Measurements from ENCODE around the gene NAA25. TPM values are rescaled to one million over a fixed set of nuclear protein-coding genes. Genes with fewer than 3 reads are reported as not detected.
A peak's percentile ranks its signal among the peaks of the same experiment; 100 is the strongest.

Gene NAA25
- total RNA-seq, 1 experiment from 2014 or later = 70.5 TPM

DNA sequence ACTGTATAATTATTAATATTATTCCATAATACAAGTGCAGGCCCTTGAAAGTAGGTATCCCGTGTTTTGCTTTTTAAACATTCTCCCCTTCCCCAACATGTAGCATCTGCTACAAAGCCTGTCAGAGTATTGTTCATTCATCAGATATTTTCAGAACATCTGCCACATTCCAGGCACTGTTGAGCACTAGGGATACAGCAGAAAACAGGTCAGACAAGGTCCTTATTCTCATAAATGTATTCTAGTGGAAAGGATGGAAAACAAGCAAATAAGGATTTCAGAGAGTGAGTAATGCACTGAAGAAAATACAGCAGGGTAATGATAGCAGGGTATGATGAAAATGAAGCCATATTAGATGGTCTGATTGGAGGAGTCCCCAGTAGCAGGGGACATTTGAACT is 91.5 kb downstream of the NAA25 start:
- CTCF ChIA-PET = no interaction called here
- Histone ChIP-seq H3K27ac (ENCODE audit: low read depth, low read length, poor library complexity, severe bottlenecking) (no peak overlapping the region), H3K9me3 (ENCODE audit: low read depth, low read length, poor library complexity, severe bottlenecking) (no peaks in the 10 kb centered on the region), H3K4me1 (ENCODE audit: insufficient read depth, low read length, poor library complexity, severe bottlenecking) (peaks cover 19% of the 10 kb centered on the region), H3K27me3 (replicated peaks; ENCODE audit: insufficient read depth, low read depth, low read length, poor library complexity) (no peaks in the 10 kb centered on the region), H3K4me3 (ENCODE audit: low read depth, low read length, poor library complexity, severe bottlenecking) (no peak overlapping the region), H3K36me3 (ENCODE audit: insufficient read depth, low read length, poor library complexity, severe bottlenecking) (peaks cover 33% of the 10 kb centered on the region)
- intact Hi-C loops (cut with micrococcal nuclease; ENCODE audit: unreplicated experiment) = loop anchor here (10.0 kb wide), 1 partner anchor 368 kb away; the partner anchor contains the start of gene HECTD4
- POLR2A ChIA-PET (ENCODE audit: low non-redundant PET) = no interaction called here
- DNase-seq (ENCODE audit: low spot score) = no peak
- no TSS peak for BruUV-seq (replicated peaks)
- TF ChIP-seq CTCF (conservative IDR thresholded peaks at IDR 0.05; ENCODE audit: low read depth, low read length) (no peak), EZH2 (IDR thresholded peaks at IDR 0.05; ENCODE audit: borderline replicate concordance, low read depth, low read length, poor library complexity, severe bottlenecking) (no peak)

- no peak overlapping the region for H3K4me3 ChIP-seq (ENCODE audit: low read depth, low read length, poor library complexity, severe bottlenecking)
- no peaks in the 10 kb centered on the region for H3K9me3 ChIP-seq (ENCODE audit: low read depth, low read length, poor library complexity, severe bottlenecking)
- H3K27me3 ChIP-seq (replicated peaks; ENCODE audit: insufficient read depth, low read depth, low read length, poor library complexity) = no peaks in the 10 kb centered on the region
- intact Hi-C loops (cut with micrococcal nuclease; ENCODE audit: unreplicated experiment) = loop anchor here (10.0 kb wide), 1 partner anchor 369 kb away; the partner anchor contains the start of gene HECTD4
- H3K4me1 ChIP-seq (ENCODE audit: insufficient read depth, low read length, poor library complexity, severe bottlenecking) = peaks cover 27% of the 10 kb centered on the region
- TF ChIP-seq CTCF (conservative IDR thresholded peaks at IDR 0.05; ENCODE audit: low read depth, low read length) (no peak), EZH2 (IDR thresholded peaks at IDR 0.05; ENCODE audit: borderline replicate concordance, low read depth, low read length, poor library complexity, severe bottlenecking) (no peak)
- ChIA-PET CTCF (no interaction called here), POLR2A (ENCODE audit: low non-redundant PET) (interaction anchor here (0.7 kb wide), 1 partner anchor 600 kb away, joined by 3 read pairs; no protein-coding TSS in a partner anchor)
- DNase-seq (ENCODE audit: low spot score) = no peak
- BruUV-seq (replicated peaks) = no TSS peak
- no peak overlapping the region for H3K27ac ChIP-seq (ENCODE audit: low read depth, low read length, poor library complexity, severe bottlenecking)
- peaks cover 28% of the 10 kb centered on the region for H3K36me3 ChIP-seq (ENCODE audit: insufficient read depth, low read length, poor library complexity, severe bottlenecking)
Measured at GRCh38 chr12:112015938-112016337, 92.6 kb downstream of the NAA25 start.

DNA sequence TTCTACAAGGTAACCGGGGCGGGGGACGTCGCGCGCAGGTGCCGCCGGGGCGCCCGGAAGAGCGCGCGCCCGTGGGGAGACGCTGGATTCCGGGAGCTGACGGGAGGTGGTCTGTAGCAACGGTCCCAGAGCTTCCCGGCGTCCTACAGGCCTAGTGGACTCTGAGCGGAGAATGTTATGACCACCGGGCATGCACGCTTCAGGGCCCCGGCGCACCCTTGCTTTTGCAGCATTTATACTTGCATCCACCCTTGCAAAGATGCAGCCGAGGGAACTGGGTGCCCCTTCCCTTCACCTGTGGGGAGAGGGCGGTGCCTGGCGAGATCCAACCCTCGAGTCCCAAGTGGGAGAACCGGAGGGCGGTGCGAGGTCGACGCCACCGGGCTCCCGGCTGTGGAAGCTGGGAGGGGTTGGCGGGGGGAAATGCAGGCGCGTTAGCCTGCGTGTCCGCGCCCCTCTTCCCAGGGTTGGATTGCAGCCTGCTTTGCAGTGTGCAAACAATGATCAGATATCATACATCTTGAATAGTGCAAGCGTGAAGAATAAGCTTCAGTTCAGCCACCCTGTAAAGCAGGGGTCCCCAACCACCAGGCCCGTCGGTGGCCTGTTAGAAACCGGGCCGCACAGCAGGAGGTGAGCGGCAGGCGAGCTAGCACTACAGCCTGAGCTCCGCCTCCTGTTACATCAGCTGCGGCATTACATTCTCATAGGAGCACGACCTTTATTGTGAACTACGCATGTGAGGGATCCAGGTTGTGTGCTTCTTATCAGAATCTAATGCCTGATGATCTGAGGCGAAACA is 94.8 kb downstream of the NAA25 start:
- POLR2A ChIA-PET (ENCODE audit: low non-redundant PET) = interaction anchor here (0.6 to 1.0 kb wide), 4 partner anchors 8 to 69 kb away, joined by 3 to 10 read pairs (median 5); no protein-coding TSS in a partner anchor
- intact Hi-C loops (cut with micrococcal nuclease; ENCODE audit: unreplicated experiment) = loop anchor here (1.0 to 10.0 kb wide), 3 partner anchors 41 to 371 kb away; partner anchors contain the start of gene HECTD4
- no peaks in the 10 kb centered on the region for H3K27me3 ChIP-seq (replicated peaks; ENCODE audit: insufficient read depth, low read depth, low read length, poor library complexity)

More for the DNA sequence above, 94.8 kb downstream of the NAA25 start:
- Histone ChIP-seq H3K4me1 (ENCODE audit: insufficient read depth, low read length, poor library complexity, severe bottlenecking) (peaks cover 16% of the 10 kb centered on the region), H3K36me3 (ENCODE audit: insufficient read depth, low read length, poor library complexity, severe bottlenecking) (peaks cover 18% of the 10 kb centered on the region), H3K27ac (ENCODE audit: low read depth, low read length, poor library complexity, severe bottlenecking) (peak overlapping the region; percentile 88), H3K4me3 (ENCODE audit: low read depth, low read length, poor library complexity, severe bottlenecking) (peak overlapping the region; percentile 82), H3K9me3 (ENCODE audit: low read depth, low read length, poor library complexity, severe bottlenecking) (no peaks in the 10 kb centered on the region)
- TF ChIP-seq EZH2 (IDR thresholded peaks at IDR 0.05; ENCODE audit: borderline replicate concordance, low read depth, low read length, poor library complexity, severe bottlenecking) = no peak
- TF ChIP-seq CTCF (conservative IDR thresholded peaks at IDR 0.05; ENCODE audit: low read depth, low read length) = peak; percentile 17; the same call in 1 of the 2 replicates
- peak; percentile 84 for DNase-seq (ENCODE audit: low spot score)
- CTCF ChIA-PET = interaction anchor here (0.5 kb wide), 1 partner anchor 217 kb away, joined by 3 read pairs; no protein-coding TSS in a partner anchor
- no TSS peak for BruUV-seq (replicated peaks)
